ENCODE measurements around the gene SRGAP3.

GRCh38 chr3:9143184-9143583 lies 106.3 kb downstream of the SRGAP3 start:
- no peak for TF ChIP-seq CTCF (IDR thresholded peaks at IDR 0.05)
- no peak for TF ChIP-seq POLR2AphosphoS5 (IDR thresholded peaks at IDR 0.05)
- no peak for TF ChIP-seq POLR2A (IDR thresholded peaks at IDR 0.05)
- no peak for TF ChIP-seq EP300 (IDR thresholded peaks at IDR 0.05)
